Neuron (in vitro differentiated cells): ENCODE measurements around the gene SMCO3.
"Not testable (repeated sequence)": the region's sequence is repeated elsewhere in the genome, so short reads cannot be mapped to it uniquely, and the experiment has no call there.

Experiments
- H2AFZ ChIP-seq: one replicate; pipeline ENCODE4 v1.6.1; 2013; ENCODE audit warnings: low read depth, mild to moderate bottlenecking, inconsistent platforms, low read length, moderate library complexity
- H3K27me3 ChIP-seq: one replicate; pipeline ENCODE4 v1.6.1; 2013; ENCODE audit warnings: low read length; ENCODE audit not compliant: insufficient read depth
- H3K36me3 ChIP-seq: one replicate; pipeline ENCODE4 v1.6.1; 2013; ENCODE audit warnings: low read length; ENCODE audit not compliant: insufficient read depth
- H3K4me1 ChIP-seq: one replicate; pipeline ENCODE4 v1.6.1; 2013; ENCODE audit warnings: low read length; ENCODE audit not compliant: insufficient read depth
- H3K4me3 ChIP-seq: 2 replicates; pipeline ENCODE4 v1.5.1; 2013; ENCODE audit warnings: mild to moderate bottlenecking, low read length, moderate library complexity
- H3K9me3 ChIP-seq: one replicate; pipeline ENCODE4 v1.6.1; 2013; ENCODE audit warnings: low read length

Gene SMCO3

GRCh38 chr12:14768823-14769405 lies 45.1 kb downstream of the SMCO3 start:
- no peaks in the 10 kb centered on the region for H3K27me3 ChIP-seq
- H3K4me3 ChIP-seq: no peak overlapping the region
- no peaks in the 10 kb centered on the region for H3K36me3 ChIP-seq
- peaks cover 9% of the 10 kb centered on the region for H3K9me3 ChIP-seq
- no peak overlapping the region for H2AFZ ChIP-seq
- no peaks in the 10 kb centered on the region for H3K4me1 ChIP-seq

- no peaks in the 10 kb centered on the region for H3K36me3 ChIP-seq
These were observed 46.4 kb downstream of the SMCO3 start for GRCh38 chr12:14767617-14768016.

GRCh38 chr12:14766649-14767215 lies 47.2 kb downstream of the SMCO3 start:
- H3K27me3 ChIP-seq: no peaks in the 10 kb centered on the region
- no peak overlapping the region for H3K4me3 ChIP-seq
- no peaks in the 10 kb centered on the region for H3K36me3 ChIP-seq
- no peaks in the 10 kb centered on the region for H3K4me1 ChIP-seq
- peaks cover 9% of the 10 kb centered on the region for H3K9me3 ChIP-seq
- H2AFZ ChIP-seq: no peak overlapping the region

More at GRCh38 chr12:14767617-14768016, 46.4 kb downstream of the SMCO3 start:
- H3K4me3 ChIP-seq: no peak overlapping the region
- no peak overlapping the region for H2AFZ ChIP-seq
- no peaks in the 10 kb centered on the region for H3K27me3 ChIP-seq
- peaks cover 9% of the 10 kb centered on the region for H3K9me3 ChIP-seq
- no peaks in the 10 kb centered on the region for H3K4me1 ChIP-seq

- H3K4me3 ChIP-seq, H3K4me1 ChIP-seq: not testable (repeated sequence)
These were observed 48.0 kb downstream of the SMCO3 start for GRCh38 chr12:14766020-14766419.

GRCh38 chr12:14765398-14765797 lies 48.6 kb downstream of the SMCO3 start:
- H3K9me3 ChIP-seq: peaks cover 9% of the 10 kb centered on the region
- no peak overlapping the region for H2AFZ ChIP-seq
- no peaks in the 10 kb centered on the region for H3K27me3 ChIP-seq
- no peak overlapping the region for H3K4me3 ChIP-seq
- H3K36me3 ChIP-seq: no peaks in the 10 kb centered on the region
- no peaks in the 10 kb centered on the region for H3K4me1 ChIP-seq

More at GRCh38 chr12:14766020-14766419, 48.0 kb downstream of the SMCO3 start:
- not testable (repeated sequence) for H3K36me3 ChIP-seq, H3K9me3 ChIP-seq, H3K27me3 ChIP-seq, H2AFZ ChIP-seq

GRCh38 chr12:14759711-14760280 lies 54.2 kb downstream of the SMCO3 start:
- not testable (repeated sequence) for H3K4me3 ChIP-seq, H3K27me3 ChIP-seq, H3K4me1 ChIP-seq, H2AFZ ChIP-seq, H3K9me3 ChIP-seq, H3K36me3 ChIP-seq

GRCh38 chr12:14756334-14757143 lies 57.4 kb downstream of the SMCO3 start:
- no peaks in the 10 kb centered on the region for H3K4me1 ChIP-seq
- H3K4me3 ChIP-seq: no peak overlapping the region
- H3K27me3 ChIP-seq: no peaks in the 10 kb centered on the region
- no peaks in the 10 kb centered on the region for H3K9me3 ChIP-seq
- H2AFZ ChIP-seq: no peak overlapping the region
- no peaks in the 10 kb centered on the region for H3K36me3 ChIP-seq
